Right cardiac atrium (tissue), 5 donors: ENCODE results near the gene MAP1S. TPM values are rescaled to one million over a fixed set of nuclear protein-coding genes. Genes with fewer than 3 reads are reported as not detected.

Experiments used
- ATAC-seq, 2 donors: fragments of 200-7000 bp; cut with Tn5 transposase; one replicate each; pipeline versions ENCODE4 v1.8.0 to v1.9.1; 2020; ENCODE audit warnings: moderate library complexity in 2 of 2, mild to moderate bottlenecking in 1 of 2
- DNase-seq, 3 donors: peaks; one replicate each; pipeline ENCODE4 v3.0.0-alpha.2; 2020
- H3K27ac ChIP-seq: one replicate; pipeline ENCODE4 v1.5.1; 2013; ENCODE audit warnings: mild to moderate bottlenecking, low read length, control low read depth, moderate library complexity
- H3K27me3 ChIP-seq: one replicate; pipeline ENCODE4 v1.6.1; 2013; ENCODE audit not compliant: control insufficient read depth, insufficient read depth
- H3K4me1 ChIP-seq: one replicate; pipeline ENCODE4 v1.6.1; 2013; ENCODE audit warnings: low read length; ENCODE audit not compliant: control insufficient read depth, insufficient read depth
- H3K4me3 ChIP-seq: one replicate; pipeline ENCODE4 v1.5.1; 2013; ENCODE audit warnings: low read length, control low read depth
- H3K9me3 ChIP-seq: one replicate; pipeline ENCODE4 v1.6.1; 2013; ENCODE audit warnings: low read length; ENCODE audit not compliant: control insufficient read depth
- WGBS: extraction: QIAGEN DNeasy Blood & Tissue Kit; methylation state at CpG from one replicate; pipeline ENCODE4 v1.1.7; 2013; 5-methylcytosine and 5-hydroxymethylcytosine counted together
- intact Hi-C, 4 donors: fragments of 100-400 bp; cut with DNase I; formaldehyde crosslinking; loops; one replicate each; pipeline versions ENCODE4 v1.11.0 to v1.14.0; 2022 to 2023
- polyA plus RNA-seq: library from polyadenylated mRNA; stranded (reverse); fragments of 200-250 nt; gene quantifications from one replicate; pipeline ENCODE4 v1.2.3, GENCODE V29; 2013
- total RNA-seq, 4 donors: library from RNA; stranded (reverse); fragmentation: NEBNext Ultra II Directional; extraction: Animal tissue kit (Norgen Biotek cat#: 25700); gene quantifications; one replicate each; pipeline ENCODE4 v1.2.1, GENCODE V29; 2021
- donor health status: healthy with polysubstance abuse.
- donor health status: DM: no; HTN: yes; CAD: no.
- donor health status: DM: no; HTN: no; CAD: no.
- donor health status: DM: no; HTN: yes; CAD: no; lungs with severe emphysema.
- donor health status: DM: yes; HTN: yes; CAD: no.

Gene MAP1S
- total and polyA plus RNA-seq, 5 donors, result 14.7 to 35.5 (median 31.1) TPM

DNA sequence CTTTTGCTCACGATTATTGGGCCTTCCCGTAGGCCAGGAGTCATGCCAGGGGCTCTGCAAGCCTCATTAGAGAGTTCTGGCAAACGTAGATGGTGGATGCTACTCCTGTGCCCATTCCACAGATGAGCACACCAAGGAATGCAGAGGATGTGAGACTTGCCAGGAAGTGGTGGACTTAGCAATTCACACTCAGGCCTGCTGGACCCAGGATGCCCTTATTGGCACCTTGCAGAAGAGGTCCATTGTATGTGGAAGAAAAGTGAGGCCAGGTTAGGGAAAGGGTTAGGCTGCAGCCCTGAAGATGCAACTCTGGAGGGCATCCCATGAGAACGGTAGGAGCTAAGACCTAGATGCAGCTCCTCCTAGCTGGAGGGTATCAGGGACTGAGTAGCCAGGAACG lies 37.0 kb upstream of the MAP1S start:
- no peaks in the 10 kb centered on the region for H3K27me3 ChIP-seq
- WGBS, result 65% methylated on average over 5 of the region's 5 CpGs
- intact Hi-C loops, result no loop called here
- no peak for DNase-seq
- peaks cover 3% of the 10 kb centered on the region for H3K4me1 ChIP-seq
- no peak for ATAC-seq
- H3K4me3 ChIP-seq, result no peak overlapping the region
- no peak overlapping the region for H3K27ac ChIP-seq
- no peaks in the 10 kb centered on the region for H3K9me3 ChIP-seq

DNA sequence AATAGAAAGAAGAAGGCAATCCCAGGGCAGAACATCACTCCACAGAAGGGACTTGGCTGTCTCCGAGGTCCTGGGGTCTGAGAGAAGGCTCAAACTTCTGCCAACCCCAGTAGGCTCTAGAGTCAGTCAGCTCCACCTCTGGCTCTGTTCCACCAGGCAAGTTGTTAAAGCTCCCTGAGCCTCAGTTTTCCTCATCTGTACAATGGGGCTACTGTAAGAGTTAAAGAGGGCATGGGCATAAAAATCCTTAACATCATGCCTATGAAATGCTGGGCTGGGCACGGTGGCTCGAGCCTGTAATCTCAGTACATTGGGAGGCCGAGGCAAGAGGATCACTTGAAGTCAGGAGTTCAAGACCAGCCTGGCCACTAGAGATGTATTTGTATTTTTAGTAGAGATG lies 36.2 kb upstream of the MAP1S start:
- 84% methylated on average over 4 of the region's 4 CpGs for WGBS

DNA sequence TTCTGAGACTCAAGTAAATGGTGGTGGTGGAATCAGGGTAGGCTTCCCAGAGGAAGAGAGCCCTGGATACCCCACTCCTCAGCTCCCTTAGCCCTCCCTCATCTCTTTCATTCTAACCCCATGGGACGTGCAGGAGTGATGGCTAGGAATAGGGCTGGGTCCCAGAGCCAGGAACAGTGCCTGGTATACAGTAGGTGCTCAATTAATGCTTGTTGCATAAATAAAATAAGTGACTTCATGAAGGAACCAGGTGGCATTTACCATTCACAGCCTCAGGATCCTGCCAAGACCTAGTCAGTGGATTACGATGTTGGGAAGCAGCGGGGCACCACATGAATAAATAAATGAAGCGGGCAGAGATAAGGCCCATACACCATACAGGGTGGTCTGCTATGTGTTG lies 35.0 kb upstream of the MAP1S start:
- intact Hi-C loops, result no loop called here
- WGBS, result 51% methylated on average over 4 of the region's 4 CpGs
- Histone ChIP-seq H3K4me3 (no peak overlapping the region), H3K27me3 (no peaks in the 10 kb centered on the region), H3K9me3 (no peaks in the 10 kb centered on the region), H3K4me1 (peaks cover 3% of the 10 kb centered on the region), H3K27ac (no peak overlapping the region)
- ATAC-seq (no peak), DNase-seq (no peak)

More for the DNA sequence above, 36.2 kb upstream of the MAP1S start:
- no peak for ATAC-seq
- no peak for DNase-seq
- no peaks in the 10 kb centered on the region for H3K9me3 ChIP-seq
- H3K27ac ChIP-seq, result no peak overlapping the region
- no peak overlapping the region for H3K4me3 ChIP-seq
- peaks cover 3% of the 10 kb centered on the region for H3K4me1 ChIP-seq
- intact Hi-C loops, result no loop called here
- H3K27me3 ChIP-seq, result no peaks in the 10 kb centered on the region

DNA sequence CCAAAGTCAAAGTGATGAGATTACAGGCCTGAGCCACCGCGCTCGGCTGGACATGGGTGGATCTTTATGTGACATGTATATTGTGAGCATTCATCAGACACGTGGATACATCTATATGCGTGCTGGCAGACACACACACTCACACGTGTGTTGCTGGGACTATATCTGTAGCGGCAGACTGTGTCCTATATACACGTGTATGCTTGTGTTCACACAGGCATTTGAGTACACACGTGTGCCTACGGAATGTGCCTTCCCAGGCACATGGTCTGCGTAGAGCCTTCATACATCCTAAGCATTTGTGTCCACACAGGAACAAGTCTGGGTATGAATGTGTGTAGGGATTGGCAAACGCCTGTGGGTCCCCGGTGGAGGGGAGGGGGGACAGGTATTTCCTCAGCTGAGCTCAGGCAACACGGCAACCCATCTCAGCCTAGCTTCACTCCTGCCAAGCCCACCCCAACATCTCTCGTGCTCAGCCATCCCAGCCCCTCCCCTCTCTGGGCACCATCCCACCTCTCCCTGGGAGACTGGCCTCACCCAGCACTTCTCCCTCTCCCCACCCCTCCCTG lies 33.7 kb upstream of the MAP1S start:
- DNase-seq (no peak), ATAC-seq (no peak)
- Histone ChIP-seq H3K27ac (no peak overlapping the region), H3K9me3 (no peaks in the 10 kb centered on the region), H3K27me3 (no peaks in the 10 kb centered on the region), H3K4me1 (no peaks in the 10 kb centered on the region), H3K4me3 (no peak overlapping the region)
- WGBS, result 60% methylated on average over 14 of the region's 15 CpGs
- intact Hi-C loops, result no loop called here

DNA sequence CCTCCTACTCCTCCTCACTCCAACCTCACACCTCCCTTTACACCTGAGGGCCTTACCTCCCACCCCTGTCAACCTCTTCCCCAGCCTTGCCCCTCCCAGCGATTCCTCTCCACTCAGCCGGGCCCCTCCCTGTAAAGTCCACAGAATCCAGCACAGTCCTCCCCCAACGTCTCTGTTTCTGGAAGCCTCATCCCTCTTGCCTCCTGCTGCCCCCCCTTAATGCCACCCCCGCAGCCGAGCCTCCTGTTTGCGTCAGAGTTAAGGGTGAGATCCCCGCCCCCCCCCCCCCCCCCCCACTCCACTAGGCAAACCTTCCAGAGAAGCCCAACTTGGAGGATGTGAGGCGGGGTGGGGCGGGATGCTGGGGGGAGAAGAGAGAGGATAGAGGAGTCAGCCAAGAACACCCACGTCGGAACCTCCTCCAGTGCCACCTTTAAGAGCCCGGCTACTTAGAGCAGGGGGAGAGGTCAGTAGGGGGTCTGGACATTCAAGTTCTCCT lies 33.2 kb upstream of the MAP1S start:
- intact Hi-C loops, result no loop called here
- DNase-seq (peak in 1 of 3 donors; percentile 35), ATAC-seq (peak in 1 of 2 donors; percentile 77)
- under 1% methylated on average over 12 of the region's 12 CpGs for WGBS
- no peaks in the 10 kb centered on the region for H3K27me3 ChIP-seq
- no peaks in the 10 kb centered on the region for H3K9me3 ChIP-seq
- H3K4me3 ChIP-seq, result no peak overlapping the region
- H3K27ac ChIP-seq, result no peak overlapping the region
- no peaks in the 10 kb centered on the region for H3K4me1 ChIP-seq

DNA sequence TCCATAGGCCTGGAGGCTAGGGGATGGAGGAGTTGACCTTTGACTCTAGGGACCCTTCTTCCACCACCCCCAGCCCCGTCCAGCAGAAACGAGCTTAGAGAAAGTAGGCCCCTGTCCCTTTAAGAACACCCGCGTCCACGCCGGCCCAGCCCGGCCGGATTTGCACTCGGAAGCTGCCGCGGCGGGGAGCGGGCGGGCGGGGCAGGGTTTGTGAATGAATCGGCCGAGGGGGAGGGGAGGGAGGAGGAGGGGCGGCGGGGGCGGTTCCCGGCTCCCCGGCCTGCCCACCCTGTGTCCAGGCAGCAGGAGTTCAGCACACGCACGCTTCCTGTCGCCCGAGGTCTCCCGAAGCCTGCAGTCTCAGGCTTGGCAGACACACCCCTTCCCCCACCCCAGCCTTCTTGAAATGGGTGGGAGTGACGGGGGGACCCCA lies 32.7 kb upstream of the MAP1S start:
- Histone ChIP-seq H3K4me1 (no peaks in the 10 kb centered on the region), H3K9me3 (no peaks in the 10 kb centered on the region), H3K27ac (no peak overlapping the region), H3K4me3 (peak overlapping the region; percentile 4), H3K27me3 (no peaks in the 10 kb centered on the region)
- WGBS, result 3% methylated on average over 28 of the region's 28 CpGs
- ATAC-seq (peak; percentile 43 to 84), DNase-seq (peak; percentile 65 to 76 (median 68))
- intact Hi-C loops, result no loop called here

DNA sequence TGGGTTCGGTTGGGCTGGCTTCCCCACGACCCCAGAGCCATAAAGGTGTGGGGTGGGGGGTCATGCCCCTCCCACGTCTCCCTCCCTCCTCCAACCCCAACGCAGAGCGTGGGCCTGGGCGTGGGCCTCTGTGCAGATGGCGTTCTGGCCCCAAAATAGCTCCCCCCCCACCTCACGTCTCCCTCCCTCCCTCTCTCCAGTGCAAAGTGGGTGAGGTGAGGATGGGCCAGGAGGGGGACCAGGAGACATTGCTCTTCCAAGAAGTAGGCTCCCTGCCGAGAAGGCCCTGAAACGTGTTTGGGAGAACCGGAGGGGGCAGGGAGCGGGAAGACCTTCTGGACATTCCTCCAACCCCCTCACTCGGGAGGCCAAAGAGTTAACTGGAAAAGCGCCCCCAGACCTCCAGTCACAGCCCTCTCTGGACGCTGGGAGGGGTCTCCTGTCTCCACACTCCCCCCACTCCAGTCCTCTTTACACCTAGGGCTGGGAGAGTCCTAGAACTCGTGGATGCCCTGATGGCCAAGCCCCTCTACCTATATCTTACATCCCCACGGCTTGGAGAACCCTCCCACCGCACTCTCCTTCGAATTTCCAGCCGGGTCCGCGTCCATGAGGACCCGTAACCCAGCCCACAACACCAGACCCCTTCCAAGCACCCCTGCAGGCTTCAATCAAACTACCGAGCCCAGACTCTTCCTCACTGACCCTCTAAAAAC lies 32.0 kb upstream of the MAP1S start:
- intact Hi-C loops, result no loop called here
- 3% methylated on average over 24 of the region's 24 CpGs for WGBS
- H3K27ac ChIP-seq, result no peak overlapping the region
- ATAC-seq, result no peak
- H3K9me3 ChIP-seq, result no peaks in the 10 kb centered on the region
- H3K4me3 ChIP-seq, result no peak overlapping the region
- H3K27me3 ChIP-seq, result no peaks in the 10 kb centered on the region
- DNase-seq, result no peak
- H3K4me1 ChIP-seq, result no peaks in the 10 kb centered on the region

DNA sequence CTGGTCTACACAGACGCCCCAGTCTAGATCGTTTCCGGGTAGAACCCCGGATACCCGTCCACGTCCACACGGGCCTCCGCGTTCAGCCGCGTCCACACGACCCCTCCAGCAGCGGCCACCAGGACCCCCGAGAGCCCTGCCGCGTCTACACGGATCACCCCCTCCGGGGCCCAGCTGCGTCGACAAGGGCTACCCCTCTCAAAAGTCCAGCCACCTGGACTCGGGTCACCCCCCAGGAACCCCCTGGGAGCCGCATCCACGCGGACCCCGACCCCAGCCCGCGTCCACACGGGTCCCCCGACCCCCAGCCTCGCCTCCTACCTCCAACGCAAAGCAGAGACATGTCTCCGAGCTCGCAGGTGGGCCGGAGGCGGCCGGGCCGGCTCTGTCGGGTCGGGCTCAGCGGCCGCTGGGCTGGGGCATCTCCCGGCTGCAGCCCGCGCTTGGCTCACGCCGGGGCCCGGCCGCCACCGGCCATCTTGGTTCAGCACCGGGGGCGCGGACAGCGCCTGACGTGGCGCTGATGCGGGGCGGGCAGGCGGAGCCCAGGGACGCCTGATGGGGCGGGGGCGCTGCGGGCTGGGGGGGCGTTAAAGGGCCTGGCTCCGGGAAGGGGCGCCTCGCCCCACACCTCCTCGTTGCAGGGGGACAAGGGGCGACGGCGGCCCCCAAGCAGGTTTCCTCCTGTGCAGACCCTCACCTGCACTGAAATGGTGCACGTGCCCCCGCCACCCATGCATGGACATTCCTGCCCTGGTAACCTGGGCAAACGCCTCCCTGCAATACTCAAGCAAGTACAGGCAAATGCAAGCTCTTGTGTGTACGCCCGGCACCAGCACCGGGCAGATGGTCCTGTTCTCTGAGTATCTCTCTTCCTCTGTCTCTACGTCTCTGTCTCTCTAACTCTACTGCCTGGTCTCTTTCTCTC lies 31.2 kb upstream of the MAP1S start, which contains the start of gene UNC13A:
Gene UNC13A, minus strand, starts transcription at position 498 of the 928 bp plus-strand sequence. Its CDS starts 155 bp downstream, at position 343.
- Histone ChIP-seq H3K27ac (no peak within 1 kb of the TSS), H3K4me3 (no peak within 1 kb of the TSS), H3K4me1 (no peaks in the 10 kb centered on the region), H3K9me3 (no peaks in the 10 kb centered on the region), H3K27me3 (no peaks in the 10 kb centered on the region)
- DNase-seq, result peak; percentile 51 to 84 (median 77)
- intact Hi-C loops, result no loop called here
- WGBS, result 3% methylated on average over 77 of the region's 77 CpGs
- peak; percentile 71 to 78 for ATAC-seq

DNA sequence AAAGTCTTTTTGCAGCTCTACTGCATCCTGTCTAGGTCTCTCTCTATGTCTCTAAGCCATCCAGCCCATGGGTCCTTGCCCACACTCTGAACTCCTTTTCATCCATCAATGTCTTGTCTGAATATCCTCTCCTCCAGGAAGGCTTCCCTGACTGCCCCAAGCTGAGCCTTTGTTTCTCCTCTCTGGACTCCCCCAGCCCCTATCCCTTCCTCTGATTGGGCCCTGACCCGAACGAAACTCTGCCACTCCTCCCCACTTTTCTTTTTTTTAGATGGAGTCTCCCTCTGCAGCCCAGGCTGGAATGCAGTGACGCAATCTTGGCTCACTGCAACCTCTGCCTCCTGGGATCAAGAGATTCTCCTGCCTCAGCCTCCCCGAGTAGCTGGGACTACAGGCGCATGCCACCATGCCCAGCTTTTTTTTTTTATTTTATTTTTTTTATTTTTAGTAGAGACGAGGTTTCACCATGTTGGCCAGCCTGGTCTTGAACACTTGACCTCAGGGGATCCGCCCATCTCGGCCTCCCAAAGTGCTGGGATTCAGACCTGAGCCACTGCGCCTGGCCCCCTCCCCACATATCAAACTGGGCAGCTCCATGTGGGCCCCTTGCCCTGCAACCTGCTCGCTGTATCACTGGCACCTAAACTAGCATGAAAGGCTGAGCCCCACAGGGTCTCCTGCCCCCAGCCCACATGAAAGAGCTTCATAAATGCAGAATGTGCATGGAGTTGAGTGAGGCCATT lies 30.3 kb upstream of the MAP1S start:
- H3K4me3 ChIP-seq, result no peak overlapping the region
- no peak for DNase-seq
- ATAC-seq, result no peak
- no peaks in the 10 kb centered on the region for H3K9me3 ChIP-seq
- intact Hi-C loops, result no loop called here
- no peak overlapping the region for H3K27ac ChIP-seq
- H3K27me3 ChIP-seq, result no peaks in the 10 kb centered on the region
- H3K4me1 ChIP-seq, result no peaks in the 10 kb centered on the region
- WGBS, result 62% methylated on average over 10 of the region's 10 CpGs

DNA sequence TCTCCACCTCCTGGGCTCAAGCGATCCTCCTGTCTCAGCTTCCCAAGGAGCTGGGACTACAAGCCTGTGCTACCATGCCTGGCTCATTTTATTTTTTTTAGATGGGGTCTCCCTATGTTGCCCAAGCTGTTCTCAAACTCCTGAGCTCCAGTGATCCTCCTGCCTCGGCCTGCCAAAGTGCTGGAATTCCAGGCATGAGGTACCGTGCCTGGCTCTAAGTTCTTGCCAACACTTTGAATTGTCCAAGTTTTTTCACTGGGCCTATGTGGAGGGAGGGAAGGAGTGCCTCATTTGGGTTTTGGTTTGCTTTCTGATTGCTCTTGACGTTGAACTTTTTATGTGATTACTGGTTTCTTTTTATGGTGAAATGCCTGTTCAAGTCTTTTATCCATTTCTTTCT lies 26.7 kb upstream of the MAP1S start:
- no peaks in the 10 kb centered on the region for H3K9me3 ChIP-seq
- no peak for DNase-seq
- WGBS, result 66% methylated on average over 4 of the region's 4 CpGs

More for the DNA sequence above, 26.7 kb upstream of the MAP1S start:
- H3K4me1 ChIP-seq, result no peaks in the 10 kb centered on the region
- intact Hi-C loops, result no loop called here
- no peak overlapping the region for H3K27ac ChIP-seq
- no peak for ATAC-seq
- H3K27me3 ChIP-seq, result no peaks in the 10 kb centered on the region
- no peak overlapping the region for H3K4me3 ChIP-seq
